C4-2B (cell line): Measurements from ENCODE around the gene EPN2.
"Not testable (repeated sequence)": the region's sequence is repeated elsewhere in the genome, so short reads cannot be mapped to it uniquely, and the experiment has no call there.

Experiments used
- H3K27ac ChIP-seq: fragments of 450-650 bp; 2 replicates; pipeline ENCODE4 v1.5.1; 2017
- CTCF ChIP-seq: fragments of 450-650 bp; conservative IDR thresholded peaks from 2 replicates; pipeline ENCODE4 v1.5.1; 2017; ENCODE audit warnings: mild to moderate bottlenecking
- ZFX ChIP-seq: fragments of 450-650 bp; IDR thresholded peaks from 2 replicates; pipeline ENCODE4 v1.6.1; 2017

EPN2 gene

GRCh38 chr17:19271780-19272357, 34.7 kb downstream of the EPN2 start:
- TF ChIP-seq ZFX: no peak
- no peak for TF ChIP-seq CTCF
- H3K27ac ChIP-seq: no peak overlapping the region

GRCh38 chr17:19273731-19274130, 36.6 kb downstream of the EPN2 start:
- H3K27ac ChIP-seq: no peak overlapping the region
- TF ChIP-seq ZFX: no peak
- TF ChIP-seq CTCF: no peak

GRCh38 chr17:19274893-19275292, 37.7 kb downstream of the EPN2 start:
- TF ChIP-seq ZFX (no peak), CTCF (no peak)

GRCh38 chr17:19275457-19276127, 38.4 kb downstream of the EPN2 start:
- no peak for TF ChIP-seq ZFX
- TF ChIP-seq CTCF: no peak
- no peak overlapping the region for H3K27ac ChIP-seq

More at GRCh38 chr17:19274893-19275292, 37.7 kb downstream of the EPN2 start:
- H3K27ac ChIP-seq: no peak overlapping the region

GRCh38 chr17:19278284-19278683, 41.1 kb downstream of the EPN2 start:
- not testable (repeated sequence) for H3K27ac ChIP-seq

GRCh38 chr17:19278729-19279128, 41.6 kb downstream of the EPN2 start:
- TF ChIP-seq CTCF (no peak), ZFX (no peak)
- H3K27ac ChIP-seq: no peak overlapping the region

- H3K27ac ChIP-seq: no peak overlapping the region
- no peak for TF ChIP-seq CTCF
- TF ChIP-seq ZFX: no peak
Measured at GRCh38 chr17:19281161-19281560, 44.0 kb downstream of the EPN2 start.
